Mesothelial cell of epicardium (in vitro differentiated cells): ENCODE results near the gene IL4I1. TPM values are rescaled to one million over a fixed set of nuclear protein-coding genes. Genes with fewer than 3 reads are reported as not detected.

Source experiments
- DNase-seq, 2 experiments: peaks; one replicate each; pipeline ENCODE4 v3.0.0; 2021; ENCODE audit warnings: low spot score in 2 of 2; ENCODE audit not compliant: unreplicated experiment in 2 of 2
- H3K27ac Mint-ChIP-seq: 2 replicates; pipeline ENCODE4 v1.8.0; 2021; ENCODE audit warnings: mixed read lengths
- H3K27me3 Mint-ChIP-seq: 2 replicates; pipeline ENCODE4 v1.8.0; 2021; ENCODE audit warnings: low read depth, mixed read lengths
- H3K36me3 Mint-ChIP-seq: 2 replicates; pipeline ENCODE4 v1.8.0; 2021; ENCODE audit warnings: mixed read lengths
- H3K4me1 Mint-ChIP-seq: 2 replicates; pipeline ENCODE4 v1.8.0; 2021; ENCODE audit warnings: mixed read lengths
- H3K4me3 Mint-ChIP-seq: 2 replicates; pipeline ENCODE4 v1.8.0; 2021; ENCODE audit warnings: mild to moderate bottlenecking, moderate library complexity, mixed read lengths
- H3K9me3 Mint-ChIP-seq: 2 replicates; pipeline ENCODE4 v1.8.0; 2021; ENCODE audit warnings: mixed read lengths
- CTCF ChIP-seq: fragments of 200-600 bp; sonication (generic); IDR thresholded peaks from one replicate; pipeline ENCODE4 v1.5.0; 2021; ENCODE audit warnings: antibody characterized with exemption; ENCODE audit not compliant: unreplicated experiment
- total RNA-seq: library from RNA; stranded (reverse); gene quantifications from 3 replicates; pipeline ENCODE4 v1.2.1, GENCODE V29; 2021

The IL4I1 gene
- total RNA-seq, 1 donor from 2014 or later = 1.7 TPM

- Mint-ChIP-seq H3K9me3 (peaks cover 13% of the 10 kb centered on the region), H3K27ac (no peak overlapping the region), H3K27me3 (no peaks in the 10 kb centered on the region), H3K4me3 (no peak overlapping the region), H3K36me3 (peaks cover 14% of the 10 kb centered on the region), H3K4me1 (peaks cover 18% of the 10 kb centered on the region)
- DNase-seq = no peak
- TF ChIP-seq CTCF = no peak
These were observed 48.7 kb downstream of the IL4I1 start for GRCh38 chr19:49847731-49848696.

- DNase-seq = no peak
- Mint-ChIP-seq H3K27ac (no peak overlapping the region), H3K4me3 (no peak overlapping the region), H3K36me3 (peaks cover 14% of the 10 kb centered on the region), H3K4me1 (peaks cover 6% of the 10 kb centered on the region), H3K27me3 (no peaks in the 10 kb centered on the region), H3K9me3 (peaks cover 13% of the 10 kb centered on the region)
- no peak for TF ChIP-seq CTCF
These were observed 50.3 kb downstream of the IL4I1 start for GRCh38 chr19:49846408-49846807.

GRCh38 chr19:49845414-49845813 is 51.3 kb downstream of the IL4I1 start:
- peaks cover 6% of the 10 kb centered on the region for H3K4me1 Mint-ChIP-seq
- no peaks in the 10 kb centered on the region for H3K27me3 Mint-ChIP-seq
- peaks cover 13% of the 10 kb centered on the region for H3K9me3 Mint-ChIP-seq
- H3K4me3 Mint-ChIP-seq = no peak overlapping the region
- no peak for DNase-seq
- TF ChIP-seq CTCF = no peak
- H3K27ac Mint-ChIP-seq = no peak overlapping the region
- peaks cover 18% of the 10 kb centered on the region for H3K36me3 Mint-ChIP-seq

- Mint-ChIP-seq H3K4me1 (no peaks in the 10 kb centered on the region), H3K4me3 (no peak overlapping the region), H3K9me3 (peaks cover 6% of the 10 kb centered on the region), H3K36me3 (peaks cover 20% of the 10 kb centered on the region), H3K27me3 (no peaks in the 10 kb centered on the region), H3K27ac (no peak overlapping the region)
- DNase-seq = no peak
- TF ChIP-seq CTCF = no peak
These were observed 52.3 kb downstream of the IL4I1 start for GRCh38 chr19:49844138-49845095.

- Mint-ChIP-seq H3K27me3 (no peaks in the 10 kb centered on the region), H3K27ac (no peak overlapping the region), H3K36me3 (peaks cover 24% of the 10 kb centered on the region), H3K4me3 (no peak overlapping the region), H3K4me1 (no peaks in the 10 kb centered on the region), H3K9me3 (no peaks in the 10 kb centered on the region)
- TF ChIP-seq CTCF = no peak
- no peak for DNase-seq
These were observed 53.4 kb downstream of the IL4I1 start for GRCh38 chr19:49843265-49843664.
